ENCODE data around the gene INS. TPM values are rescaled to one million over a fixed set of nuclear protein-coding genes. Genes with fewer than 3 reads are reported as not detected.
A peak's percentile ranks its signal among the peaks of the same experiment; 100 is the strongest.

The INS gene
- total and polyA plus RNA-seq, 4 donors, result 0.16 to 0.37 TPM; not detected in 2

Small RNA genes lying within 50 kb of the gene (small RNA-seq; reads per million reads assigned to genes)
- gene MIR4686 (not detected), gene MIR483 (70.2 reads per million, percentile 97 among the genes with 10 or more reads in this experiment)

Other genes starting within 250 kb of the INS start
- under 1 TPM in 1 of 2 donors, not detected in 1; 0.14 TPM for gene TNNT3, start 241.5 kb downstream of the INS start, total RNA-seq
- under 1 TPM in 1 of 2 donors, not detected in 1; 0.06 TPM for gene TNNT3, start 241.5 kb downstream of the INS start, polyA plus RNA-seq
- 10 to 100 TPM; 33.0 to 83.9 TPM for gene MRPL23, start 213.9 kb downstream of the INS start, total RNA-seq
- gene MRPL23, start 213.9 kb downstream of the INS start, polyA plus RNA-seq, result 10 to 100 TPM; 67.1 to 68.0 TPM
- gene H19, start 163.4 kb downstream of the INS start, total RNA-seq, result over 10,000 TPM in 1 of 2 donors, 100 to 1,000 TPM in 1; 238 to 16,780 TPM
- 100 to 1,000 TPM; 194 to 426 TPM for gene H19, start 163.4 kb downstream of the INS start, polyA plus RNA-seq
- gene IGF2, start 21.8 kb downstream of the INS start, total RNA-seq, result 1,000 to 10,000 TPM in 1 of 2 donors, 10 to 100 TPM in 1; 70.5 to 1,440 TPM
- 100 to 1,000 TPM; 125 to 259 TPM for gene IGF2, start 21.8 kb downstream of the INS start, polyA plus RNA-seq
- not detected for gene TH, start 10.6 kb upstream of the INS start, total RNA-seq
- under 1 TPM; 0.13 to 0.24 TPM for gene TH, start 10.6 kb upstream of the INS start, polyA plus RNA-seq
- gene ASCL2, start 109.4 kb upstream of the INS start, total RNA-seq, result under 1 TPM; 0.17 to 0.47 TPM
- under 1 TPM; 0.29 to 0.36 TPM for gene ASCL2, start 109.4 kb upstream of the INS start, polyA plus RNA-seq
- 10 to 100 TPM in 1 of 2 donors, under 1 TPM in 1; 0.67 to 16.2 TPM for gene C11orf21, start 140.7 kb upstream of the INS start, total RNA-seq
- under 1 TPM; 0.14 to 0.22 TPM for gene C11orf21, start 140.7 kb upstream of the INS start, polyA plus RNA-seq
- 10 to 100 TPM in 1 of 2 donors, under 1 TPM in 1; 0.25 to 71.4 TPM for gene TSPAN32, start 140.8 kb upstream of the INS start, total RNA-seq
- under 1 TPM; 0.32 to 0.57 TPM for gene TSPAN32, start 140.8 kb upstream of the INS start, polyA plus RNA-seq
- gene CD81, start 216.1 kb upstream of the INS start, total RNA-seq, result 100 to 1,000 TPM in 1 of 2 donors, 10 to 100 TPM in 1; 76.9 to 190 TPM
- 100 to 1,000 TPM; 139 to 712 TPM for gene CD81, start 216.1 kb upstream of the INS start, polyA plus RNA-seq
- 10 to 100 TPM; 16.6 to 18.5 TPM for gene TSSC4, start 239.5 kb upstream of the INS start, total RNA-seq
- 10 to 100 TPM; 15.8 to 19.1 TPM for gene TSSC4, start 239.5 kb upstream of the INS start, polyA plus RNA-seq

Data from liver (tissue), 5 donors.